Keratinocyte (primary cell): ENCODE measurements around the gene TDRD9.

ENCODE experiments used
- EZH2 ChIP-seq: IDR thresholded peaks from one replicate; pipeline ENCODE4 v1.6.1; 2012; ENCODE audit warnings: inconsistent platforms, mild to moderate bottlenecking, low read length, moderate library complexity
- TF ChIP-seq, protein P1 (sequence below), 3 experiments: IDR thresholded peaks in 1 of 3; conservative IDR thresholded peaks in 1 of 3; optimal IDR thresholded peaks in 1 of 3; 2 replicates in 2 of 3; 3 replicates in 1 of 3; pipeline versions ENCODE3 to v1.5.1; 2011; ENCODE audit warnings: low read length in 3 of 3, mild to moderate bottlenecking in 3 of 3, moderate library complexity in 2 of 3, control low read depth in 1 of 3, inconsistent platforms in 1 of 3; ENCODE audit not compliant: insufficient read depth in 2 of 3; ENCODE audit errors: extremely low read depth in 1 of 3

DNA sequence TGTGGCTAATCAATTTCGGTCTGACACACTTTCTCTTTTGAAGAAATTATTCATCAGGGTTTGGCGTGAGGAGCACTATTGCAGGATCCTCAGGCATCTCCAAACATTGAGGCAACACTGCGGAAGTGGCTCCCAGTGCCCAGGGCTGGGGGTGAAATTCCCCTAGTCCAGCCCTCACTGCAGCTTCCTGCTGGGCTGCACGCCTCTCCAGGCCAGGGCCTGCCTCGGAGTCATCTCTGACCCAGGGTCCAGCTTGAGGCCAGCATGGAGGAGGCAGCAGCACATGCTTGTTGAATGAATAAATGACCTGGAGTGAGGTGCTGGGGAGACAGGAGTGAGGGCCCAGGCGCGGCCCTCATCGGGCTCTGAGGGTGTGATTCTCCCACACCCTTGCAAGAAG is 36.0 kb upstream of the TDRD9 start:
- TF ChIP-seq, protein P1, sequence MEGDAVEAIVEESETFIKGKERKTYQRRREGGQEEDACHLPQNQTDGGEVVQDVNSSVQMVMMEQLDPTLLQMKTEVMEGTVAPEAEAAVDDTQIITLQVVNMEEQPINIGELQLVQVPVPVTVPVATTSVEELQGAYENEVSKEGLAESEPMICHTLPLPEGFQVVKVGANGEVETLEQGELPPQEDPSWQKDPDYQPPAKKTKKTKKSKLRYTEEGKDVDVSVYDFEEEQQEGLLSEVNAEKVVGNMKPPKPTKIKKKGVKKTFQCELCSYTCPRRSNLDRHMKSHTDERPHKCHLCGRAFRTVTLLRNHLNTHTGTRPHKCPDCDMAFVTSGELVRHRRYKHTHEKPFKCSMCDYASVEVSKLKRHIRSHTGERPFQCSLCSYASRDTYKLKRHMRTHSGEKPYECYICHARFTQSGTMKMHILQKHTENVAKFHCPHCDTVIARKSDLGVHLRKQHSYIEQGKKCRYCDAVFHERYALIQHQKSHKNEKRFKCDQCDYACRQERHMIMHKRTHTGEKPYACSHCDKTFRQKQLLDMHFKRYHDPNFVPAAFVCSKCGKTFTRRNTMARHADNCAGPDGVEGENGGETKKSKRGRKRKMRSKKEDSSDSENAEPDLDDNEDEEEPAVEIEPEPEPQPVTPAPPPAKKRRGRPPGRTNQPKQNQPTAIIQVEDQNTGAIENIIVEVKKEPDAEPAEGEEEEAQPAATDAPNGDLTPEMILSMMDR (optimal IDR thresholded peaks at IDR 0.05 in 1 of 3, IDR thresholded peaks at IDR 0.05 in 1 of 3, conservative IDR thresholded peaks at IDR 0.05 in 1 of 3; ENCODE audit: extremely low read depth in 1 of 3, insufficient read depth in 2 of 3, low read length in 3 of 3): no peak
- TF ChIP-seq EZH2: no peak
